ENCODE results near the gene JUP.

DNA sequence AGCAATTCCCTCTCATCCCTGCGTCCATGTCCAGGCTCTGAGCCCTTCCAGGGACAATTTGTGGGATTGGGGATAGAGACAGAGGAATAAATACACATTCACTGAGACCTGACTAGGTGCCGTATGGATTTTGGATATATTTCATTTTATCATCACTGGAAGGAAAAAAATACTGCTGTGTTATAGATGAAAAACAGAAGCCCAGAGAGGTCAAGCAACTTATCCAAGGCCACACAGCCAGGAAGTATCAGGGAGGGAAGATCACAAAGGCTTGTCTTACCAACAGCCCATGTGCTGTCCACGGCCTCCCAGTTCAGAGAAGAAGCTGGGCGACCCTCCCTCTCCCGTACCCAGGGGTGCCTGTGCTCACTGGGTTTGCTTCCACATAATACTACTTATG lies 46.0 kb downstream of the JUP start:
- TF ChIP-seq, protein P1, sequence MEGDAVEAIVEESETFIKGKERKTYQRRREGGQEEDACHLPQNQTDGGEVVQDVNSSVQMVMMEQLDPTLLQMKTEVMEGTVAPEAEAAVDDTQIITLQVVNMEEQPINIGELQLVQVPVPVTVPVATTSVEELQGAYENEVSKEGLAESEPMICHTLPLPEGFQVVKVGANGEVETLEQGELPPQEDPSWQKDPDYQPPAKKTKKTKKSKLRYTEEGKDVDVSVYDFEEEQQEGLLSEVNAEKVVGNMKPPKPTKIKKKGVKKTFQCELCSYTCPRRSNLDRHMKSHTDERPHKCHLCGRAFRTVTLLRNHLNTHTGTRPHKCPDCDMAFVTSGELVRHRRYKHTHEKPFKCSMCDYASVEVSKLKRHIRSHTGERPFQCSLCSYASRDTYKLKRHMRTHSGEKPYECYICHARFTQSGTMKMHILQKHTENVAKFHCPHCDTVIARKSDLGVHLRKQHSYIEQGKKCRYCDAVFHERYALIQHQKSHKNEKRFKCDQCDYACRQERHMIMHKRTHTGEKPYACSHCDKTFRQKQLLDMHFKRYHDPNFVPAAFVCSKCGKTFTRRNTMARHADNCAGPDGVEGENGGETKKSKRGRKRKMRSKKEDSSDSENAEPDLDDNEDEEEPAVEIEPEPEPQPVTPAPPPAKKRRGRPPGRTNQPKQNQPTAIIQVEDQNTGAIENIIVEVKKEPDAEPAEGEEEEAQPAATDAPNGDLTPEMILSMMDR (IDR thresholded peaks at IDR 0.05; ENCODE audit: insufficient read depth, low read length, poor library complexity, severe bottlenecking): no peak
- TF ChIP-seq EZH2phosphoT487 (conservative IDR thresholded peaks at IDR 0.05; ENCODE audit: low read length): no peak

All from SU-DHL-6 (cell line).